Activated naive CD4-positive, alpha-beta T cell treated with anti-CD3 and anti-CD28 coated beads, Interleukin-2, amount 50 U/mL, for 16 hours (primary cell): ENCODE measurements around the gene TNS1.
"Not testable (repeated sequence)": the region's sequence is repeated elsewhere in the genome, so short reads cannot be mapped to it uniquely, and the experiment has no call there.

Experiments used
- DNase-seq: peaks from one replicate; pipeline ENCODE4 v3.0.0-alpha.2; 2020

TNS1 gene

DNA sequence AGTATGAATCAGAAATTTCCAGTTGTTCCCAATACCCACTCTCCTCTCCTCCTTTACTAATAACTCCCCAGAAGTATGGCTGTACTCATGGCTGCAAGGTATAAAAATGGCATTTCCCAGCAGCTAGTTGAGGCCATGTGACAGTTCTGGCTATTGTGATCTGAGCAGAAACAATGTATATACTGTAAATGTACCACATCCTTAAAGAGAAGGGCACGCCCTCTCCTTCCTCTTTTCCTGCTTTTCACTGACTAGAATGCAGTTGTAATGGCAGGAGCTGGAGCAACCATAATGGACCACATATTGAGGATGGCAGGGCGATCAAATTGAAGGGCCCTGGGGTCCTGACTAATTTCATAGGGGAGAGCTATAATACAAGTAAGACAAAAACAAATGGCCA is 211.2 kb downstream of the TNS1 start:
- no peak for DNase-seq

DNA sequence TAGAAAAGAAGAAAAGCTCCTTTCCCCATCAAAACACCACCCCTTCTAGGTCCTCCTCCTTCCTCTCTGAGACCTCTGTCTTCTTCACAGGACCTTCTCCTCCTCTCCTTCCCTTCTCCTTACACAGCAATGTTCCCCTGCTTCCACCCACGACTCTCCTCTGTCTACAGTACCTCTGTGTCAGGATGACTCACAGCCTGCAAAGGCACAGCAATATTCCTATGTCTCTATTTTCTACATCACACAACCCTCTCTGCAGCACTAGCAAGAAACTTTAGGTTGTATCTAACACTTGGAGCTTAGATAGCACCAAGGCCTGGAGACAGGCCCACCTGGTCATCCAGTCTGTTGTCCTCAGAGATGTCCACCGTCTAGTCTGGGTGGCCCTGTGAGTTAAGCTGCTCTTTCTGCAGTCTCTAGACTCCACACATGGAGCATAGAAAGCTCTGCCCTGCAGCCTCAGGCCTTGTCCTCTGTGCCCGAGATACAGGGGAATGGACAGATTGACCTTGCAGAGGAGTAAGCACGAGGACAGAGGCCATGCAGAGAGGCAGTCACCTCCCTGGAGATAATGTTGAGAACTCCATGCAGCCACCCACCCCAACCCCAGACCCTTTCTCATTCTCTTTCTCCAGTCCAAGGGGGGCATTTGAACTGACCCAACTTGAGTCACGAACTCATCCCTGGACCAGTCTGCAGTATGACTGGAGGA is 212.0 kb downstream of the TNS1 start:
- DNase-seq = no peak

DNA sequence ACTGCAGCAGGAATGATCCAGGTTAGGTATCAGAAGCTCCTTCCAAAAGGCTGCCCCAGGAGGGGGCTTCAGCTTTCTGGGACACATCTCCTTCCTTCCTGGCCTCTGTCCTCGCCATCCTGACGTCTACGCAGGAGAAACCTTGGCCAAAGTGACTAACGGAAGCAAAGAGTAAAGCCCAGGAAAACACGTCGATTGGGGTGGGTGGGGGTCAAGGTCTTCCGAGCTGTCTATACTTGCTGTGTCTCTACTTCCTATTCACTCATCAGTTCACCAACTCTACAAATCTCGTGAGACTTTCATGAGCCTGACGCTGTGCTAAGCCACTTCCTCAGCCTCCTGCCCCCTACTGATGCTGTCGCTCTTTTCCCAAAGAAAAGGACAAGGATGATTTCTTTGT is 212.6 kb downstream of the TNS1 start:
- DNase-seq = no peak

DNA sequence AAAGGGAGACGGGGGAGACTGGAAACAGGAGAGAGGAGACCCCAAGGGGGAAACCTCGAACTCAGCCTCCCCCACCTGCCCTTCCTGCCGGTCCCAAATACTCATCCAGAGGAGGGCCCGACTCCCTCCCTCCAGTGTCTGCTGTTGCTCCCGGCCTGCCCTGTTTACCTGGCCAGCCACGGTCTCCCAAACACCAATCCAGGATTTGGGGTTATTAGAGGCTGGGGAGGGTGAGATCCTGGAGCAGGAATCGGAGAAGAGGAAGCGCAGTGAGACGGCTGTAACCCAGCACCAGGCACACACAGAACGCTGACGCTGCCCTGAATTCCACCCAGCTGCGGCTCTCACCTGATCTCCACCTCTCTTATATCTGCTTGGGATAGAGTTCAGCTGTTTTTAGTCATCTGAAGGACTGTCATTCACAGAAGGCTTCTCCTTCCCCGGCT is 213.0 kb downstream of the TNS1 start:
- DNase-seq = no peak

DNA sequence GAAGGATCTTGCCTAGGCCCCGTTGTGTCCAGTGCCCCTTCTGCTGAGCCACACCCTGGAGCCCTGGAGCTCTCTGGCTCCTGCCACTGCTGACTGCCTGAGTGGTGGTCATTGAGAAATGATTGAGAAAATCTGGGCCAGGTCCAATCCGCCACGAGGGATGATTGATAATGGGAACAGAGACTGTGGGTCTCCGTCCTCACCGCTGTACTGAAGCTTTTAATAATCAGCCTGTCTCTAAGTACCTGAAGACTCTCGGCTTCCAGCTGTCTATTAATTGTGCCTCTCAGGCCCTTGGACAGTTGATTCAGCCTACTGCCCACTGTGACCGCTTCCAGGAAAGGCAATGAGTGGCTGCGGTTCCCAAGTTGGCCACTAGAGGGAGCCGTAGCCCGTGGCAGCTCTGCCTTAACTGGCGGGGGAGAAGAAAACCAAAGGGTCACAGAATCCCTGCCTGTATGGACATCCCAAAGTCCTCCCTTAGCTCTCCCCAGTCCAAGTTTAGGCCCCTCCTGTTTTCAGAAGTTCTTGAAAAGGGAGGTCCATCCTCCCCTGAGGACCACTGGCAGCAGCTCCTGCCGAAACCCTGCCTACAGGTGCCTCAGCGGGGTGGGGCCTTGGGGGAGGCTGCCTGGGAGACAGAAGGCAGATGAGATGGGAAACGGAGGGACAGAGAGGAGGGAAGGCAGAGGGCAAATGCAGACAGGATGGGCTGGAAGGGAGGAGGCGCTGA is 213.6 kb downstream of the TNS1 start:
- DNase-seq = peak; percentile 73

DNA sequence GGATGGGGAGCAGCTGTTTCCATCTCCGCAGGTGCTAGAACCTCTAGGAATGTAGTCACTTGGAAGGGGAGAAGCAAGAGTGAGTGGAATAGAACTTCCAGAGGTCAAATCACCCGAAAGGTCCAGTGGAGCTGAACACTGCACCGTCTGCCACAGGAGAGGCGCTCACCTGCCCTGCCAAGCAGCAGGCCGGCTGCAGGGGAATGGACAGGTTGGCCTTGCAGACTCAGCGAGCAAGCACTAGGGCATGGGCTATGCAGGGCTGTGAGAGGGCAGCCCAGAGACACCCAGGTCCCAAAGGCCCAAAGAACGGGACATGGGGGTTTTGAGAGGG is 214.2 kb downstream of the TNS1 start:
- no peak for DNase-seq

DNA sequence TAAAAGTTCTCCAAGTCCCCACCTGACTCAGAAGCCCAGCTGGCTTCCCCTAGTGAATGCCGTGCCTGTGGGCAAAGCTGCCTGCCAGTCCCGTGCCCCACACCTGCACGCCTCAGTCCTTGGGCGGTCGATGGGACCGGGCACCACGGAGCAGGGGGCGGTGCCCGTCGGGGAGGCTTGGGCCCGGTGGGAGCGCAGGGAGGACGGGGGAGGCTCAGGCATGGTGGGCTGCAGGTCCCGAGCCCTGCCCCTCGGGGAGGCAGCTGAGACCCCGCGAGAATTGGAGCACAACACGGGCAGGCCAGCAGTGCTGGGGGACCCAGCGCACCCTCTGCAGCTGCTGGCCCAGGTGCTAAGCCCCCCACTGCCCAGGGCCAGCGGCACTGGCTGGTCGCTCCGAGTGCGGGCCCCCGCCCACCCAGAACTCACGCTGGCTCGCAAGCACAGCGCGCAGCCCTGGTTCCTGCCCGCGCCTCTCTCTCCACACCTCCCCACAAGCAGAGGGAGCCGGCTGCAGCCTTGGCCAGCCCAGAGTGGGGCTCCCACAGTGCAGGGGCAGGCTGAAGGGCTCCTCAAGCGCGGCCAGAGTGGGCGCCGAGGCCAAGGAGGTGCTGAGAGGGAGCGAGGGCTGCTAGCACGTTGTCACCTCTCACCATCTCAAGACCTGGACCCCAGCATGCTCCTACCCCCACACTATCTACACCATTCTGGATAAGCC is 215.5 kb downstream of the TNS1 start:
- DNase-seq = no peak

DNA sequence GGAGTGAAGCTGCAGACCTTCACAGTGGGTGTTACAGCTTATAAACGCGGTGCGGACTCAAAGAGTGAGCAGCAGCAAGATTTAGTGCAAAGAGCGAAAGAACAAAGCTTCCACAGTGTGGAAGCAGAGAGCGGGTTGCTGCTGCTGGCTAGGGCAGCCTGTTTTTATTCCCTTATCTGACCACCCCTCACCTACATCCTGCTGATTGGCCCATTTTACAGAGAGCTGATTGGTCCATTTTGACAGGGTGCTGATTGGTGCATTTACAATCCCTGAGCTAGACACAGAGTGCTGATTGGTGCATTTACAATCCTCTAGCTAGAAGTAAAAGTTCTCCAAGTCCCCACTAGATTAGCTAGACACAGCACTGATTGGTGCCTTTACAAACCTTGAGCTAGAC is 216.2 kb downstream of the TNS1 start:
- DNase-seq = not testable (repeated sequence)

DNA sequence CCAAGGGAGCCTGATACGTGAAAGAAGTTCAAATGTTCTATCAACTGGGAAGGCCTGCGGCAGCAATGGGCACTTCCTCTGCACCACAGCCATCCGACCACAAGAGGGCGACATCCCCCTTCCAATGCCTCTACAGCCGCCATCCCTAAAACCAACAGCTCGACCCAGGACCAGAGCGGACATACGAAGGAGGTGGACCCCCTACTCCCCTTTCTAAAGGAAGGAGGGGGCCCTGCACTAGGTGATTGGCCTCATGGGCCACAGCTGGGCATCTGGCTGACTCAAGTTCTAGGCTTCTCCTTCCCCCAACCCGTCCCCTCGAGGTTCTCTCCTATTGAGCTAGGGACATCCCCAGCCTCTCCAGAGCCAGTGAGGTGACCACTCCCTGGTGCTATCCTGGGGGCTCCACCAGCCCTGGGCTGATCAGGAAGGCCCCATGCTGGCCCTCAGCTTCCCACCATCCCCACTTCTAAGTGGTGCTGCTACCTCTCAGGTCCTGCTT is 217.2 kb downstream of the TNS1 start:
- DNase-seq = peak; percentile 71

DNA sequence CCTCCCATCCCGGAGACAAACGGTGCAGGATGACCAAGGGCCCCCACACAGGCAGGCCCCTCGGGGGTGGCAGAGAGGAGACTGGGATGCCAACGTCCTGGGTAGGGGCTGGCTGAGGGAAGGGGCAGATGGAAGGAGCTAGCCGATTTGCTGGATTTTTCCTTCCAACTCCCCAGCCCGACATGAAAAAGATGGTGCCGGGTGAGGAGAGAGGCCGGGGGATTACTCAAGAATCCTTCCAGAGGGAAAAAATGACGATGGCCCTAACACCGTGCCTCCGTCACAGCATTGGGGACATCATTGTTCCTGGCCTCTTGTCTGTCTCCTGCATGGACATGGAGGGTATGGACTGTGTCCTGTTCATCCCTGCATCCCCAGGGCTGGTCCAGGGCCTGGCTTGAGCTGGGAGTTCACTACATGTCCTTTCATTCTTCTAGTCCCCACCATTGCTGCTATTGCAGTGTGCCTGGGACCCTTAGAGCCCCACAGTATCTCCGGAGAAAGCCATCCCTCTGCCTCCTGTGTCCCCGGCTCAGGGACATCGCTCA is 217.7 kb downstream of the TNS1 start:
- no peak for DNase-seq

DNA sequence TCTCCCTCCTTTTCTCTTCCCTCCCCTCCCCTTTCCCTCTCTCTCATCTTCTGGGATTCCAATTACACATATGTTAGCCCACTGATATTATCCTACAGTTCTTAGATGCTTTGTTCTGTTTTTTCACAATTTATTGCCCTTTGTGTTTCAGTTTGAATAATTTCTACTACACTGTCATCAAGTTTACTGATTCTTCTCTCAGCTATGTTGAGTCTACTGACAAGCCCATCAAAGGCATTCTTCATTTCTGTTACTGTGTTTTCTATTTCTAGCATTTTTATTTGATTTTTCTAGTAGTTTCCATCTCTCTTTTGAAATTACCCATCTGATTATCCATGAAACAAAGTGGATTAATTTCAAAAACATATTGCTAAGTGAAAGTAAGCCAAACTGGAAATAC is 219.6 kb downstream of the TNS1 start:
- no peak for DNase-seq

DNA sequence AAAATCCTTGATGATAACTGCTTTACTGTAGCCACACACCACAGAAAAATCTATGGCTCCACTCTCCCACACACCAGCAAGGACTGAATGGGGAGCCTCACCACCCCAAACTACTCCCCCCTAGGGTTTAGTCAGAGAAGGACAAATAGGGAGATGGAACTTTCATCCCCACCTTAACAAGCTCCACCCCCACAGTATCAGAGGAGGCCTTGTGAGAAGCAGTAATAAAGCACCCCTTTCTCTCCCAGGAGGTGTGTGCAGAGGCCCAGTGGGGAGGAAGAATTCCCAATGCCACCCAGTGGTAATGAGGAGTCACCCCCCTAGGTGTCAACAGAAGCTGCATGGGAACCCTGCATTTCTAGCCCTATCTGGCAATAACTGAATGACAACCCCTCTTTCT is 224.9 kb downstream of the TNS1 start:
- no peak for DNase-seq

DNA sequence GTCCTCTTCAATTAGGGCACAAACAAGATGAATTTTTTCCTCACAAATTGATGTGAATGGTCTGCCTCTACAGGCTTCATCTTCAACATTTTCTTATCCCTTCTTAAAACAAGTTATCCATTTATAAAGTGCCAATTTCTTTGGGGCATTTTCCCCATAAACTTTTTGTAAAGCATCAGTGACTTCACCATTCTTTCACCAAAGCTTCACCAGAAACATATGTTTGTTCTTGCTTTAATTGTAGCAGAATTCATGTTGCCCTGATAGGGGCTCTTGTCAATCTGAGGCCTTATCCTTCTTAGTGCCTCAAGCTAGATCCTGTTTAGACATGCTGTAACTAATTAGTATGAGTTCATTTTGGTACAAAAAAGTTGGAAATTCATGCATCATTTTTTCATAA is 226.2 kb downstream of the TNS1 start:
- DNase-seq = no peak

DNA sequence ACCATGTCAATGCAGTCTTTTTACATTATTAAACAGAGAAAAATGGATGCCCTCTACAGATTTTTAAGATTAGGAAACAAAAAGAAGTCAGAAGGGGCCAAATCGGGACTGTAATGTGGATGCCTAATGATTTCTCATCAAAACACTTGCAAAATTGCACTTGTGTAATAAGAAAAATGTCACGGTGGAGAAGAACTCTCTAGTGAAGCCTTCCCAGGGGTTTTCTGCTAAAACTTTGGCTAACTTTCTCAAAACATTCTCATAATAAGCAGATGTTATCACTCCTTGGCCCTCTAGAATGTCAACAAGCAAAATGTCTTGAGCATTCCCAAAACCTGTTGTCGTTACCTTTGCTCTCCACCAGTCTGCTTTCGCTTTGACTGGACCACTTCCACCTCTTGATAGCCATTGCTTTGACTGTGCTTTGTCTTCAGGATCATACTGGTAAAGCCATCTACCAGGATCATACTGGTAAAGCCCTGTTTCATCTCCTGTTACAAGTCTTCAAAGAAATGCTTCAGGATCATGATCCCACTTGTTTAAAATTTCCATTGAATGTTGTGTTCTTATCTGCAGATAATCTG is 226.8 kb downstream of the TNS1 start:
- no peak for DNase-seq

DNA sequence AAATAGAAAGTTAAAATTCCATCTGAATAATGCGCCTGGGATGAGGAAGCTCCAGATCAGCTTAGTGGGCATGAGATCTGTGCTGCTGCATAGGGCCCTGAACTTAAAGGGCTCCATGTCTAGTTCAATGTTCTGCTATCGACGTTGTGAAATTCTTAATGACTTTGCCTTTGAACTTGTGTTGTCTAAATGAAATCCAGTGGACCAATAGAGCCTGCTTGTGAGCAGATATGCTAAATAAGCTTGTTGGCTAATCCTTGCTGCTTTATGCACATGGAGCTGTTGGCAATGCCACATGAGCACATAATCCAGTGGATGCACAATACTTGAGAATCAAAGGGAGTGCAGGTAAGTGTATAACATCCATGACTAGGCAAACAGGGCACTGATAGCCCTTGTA is 228.6 kb downstream of the TNS1 start:
- no peak for DNase-seq

DNA sequence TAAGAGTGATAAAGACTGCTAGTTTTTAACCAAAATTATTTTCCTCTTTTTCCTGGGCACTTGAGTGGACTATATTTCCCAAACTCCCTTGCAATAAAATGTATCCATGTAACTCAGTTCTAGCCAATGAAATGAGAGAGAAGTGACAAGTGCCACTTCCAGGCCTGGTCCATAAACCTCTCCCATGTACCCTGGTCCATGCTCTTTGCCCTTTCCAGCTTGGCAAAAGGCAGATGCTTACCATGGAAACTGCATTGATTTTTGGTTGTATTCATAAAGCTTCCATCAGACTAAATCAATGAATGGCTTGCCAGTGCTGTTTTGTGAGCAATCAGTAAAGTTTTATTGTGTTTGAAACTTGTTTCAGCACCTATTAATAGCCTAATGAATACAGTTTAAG is 229.3 kb downstream of the TNS1 start:
- no peak for DNase-seq

DNA sequence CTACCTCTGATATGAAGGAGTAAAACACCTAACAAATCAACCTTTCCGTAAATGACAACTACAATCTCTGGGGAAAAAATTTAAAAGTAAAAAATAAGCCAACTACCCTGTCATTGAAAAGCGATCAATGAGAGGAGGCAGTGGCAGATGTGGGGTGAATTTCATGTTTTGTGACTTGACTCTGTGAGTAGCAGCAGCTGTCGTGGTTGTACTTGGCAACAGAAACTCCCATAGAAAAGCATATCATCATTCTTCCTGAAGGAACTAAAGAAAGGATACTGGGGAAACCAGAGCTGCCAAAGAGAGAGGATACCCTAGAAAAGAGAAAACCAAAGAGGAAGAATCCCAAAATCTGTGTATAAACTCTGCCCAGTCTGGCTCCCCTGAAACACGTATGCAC is 236.4 kb downstream of the TNS1 start:
- DNase-seq = no peak

DNA sequence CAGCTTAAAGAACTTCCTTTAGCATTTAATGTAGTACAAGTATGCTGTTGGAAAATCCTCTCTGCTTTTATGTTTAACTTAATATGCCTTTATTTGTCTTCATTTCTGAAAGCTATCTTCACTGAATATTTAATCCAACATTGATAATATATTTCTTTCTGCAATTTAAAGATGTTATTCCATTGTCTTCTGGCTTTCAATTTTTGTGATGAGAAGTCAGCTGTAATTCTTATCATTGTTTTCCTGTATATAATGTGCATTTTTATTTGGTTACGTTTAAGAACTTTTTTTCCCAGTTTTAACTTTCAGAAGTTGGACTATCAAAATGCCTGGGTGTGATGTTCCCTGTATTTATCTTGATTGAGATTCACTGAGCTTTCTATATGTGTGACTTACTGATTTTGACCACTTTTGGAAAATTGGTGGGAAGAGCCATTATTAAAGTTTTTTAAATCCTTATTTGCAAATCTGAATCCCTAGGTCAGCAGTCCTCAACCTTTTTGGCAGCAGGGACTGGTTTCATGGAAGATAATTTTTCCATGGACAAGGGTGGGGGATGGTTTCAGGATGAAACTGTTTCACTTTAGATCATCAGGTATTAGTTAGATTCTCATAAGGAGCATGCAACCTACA is 241.0 kb downstream of the TNS1 start:
- DNase-seq = no peak

DNA sequence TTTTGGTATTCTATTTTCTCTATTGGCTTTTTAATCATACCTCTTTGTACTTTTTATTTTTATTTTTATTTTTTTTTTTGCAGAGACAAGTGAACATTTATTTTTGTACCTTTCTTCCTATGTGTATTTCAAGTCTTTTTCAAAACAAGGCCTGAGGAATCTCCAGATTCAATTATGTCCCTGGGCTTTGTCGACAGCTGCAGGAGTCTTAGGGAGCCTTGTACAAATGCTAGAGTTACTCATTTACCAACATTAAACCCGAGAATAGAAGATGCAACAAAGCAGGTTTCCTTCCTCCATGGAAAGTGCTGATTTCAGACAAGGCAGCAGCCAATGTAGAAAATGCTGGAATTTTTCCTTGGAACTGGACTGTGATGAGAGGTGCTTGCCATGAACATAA is 242.8 kb downstream of the TNS1 start:
- DNase-seq = no peak

DNA sequence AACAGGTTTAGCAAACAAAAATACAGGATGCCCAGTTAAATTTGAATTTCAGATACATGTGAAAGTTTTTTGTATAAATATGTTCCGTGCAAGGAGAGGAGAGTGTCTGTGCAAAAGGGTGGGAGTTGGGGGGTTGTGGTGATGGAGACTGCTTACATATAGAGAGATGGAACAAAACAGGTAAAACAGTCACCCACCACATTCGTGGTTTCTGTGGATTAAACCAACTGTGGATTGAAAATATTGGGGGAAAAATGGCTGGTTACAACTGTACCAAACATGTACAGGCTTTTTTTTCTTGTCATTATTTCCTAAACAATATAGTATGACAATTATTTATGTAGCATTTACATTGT is 245.7 kb downstream of the TNS1 start:
- no peak for DNase-seq

DNA sequence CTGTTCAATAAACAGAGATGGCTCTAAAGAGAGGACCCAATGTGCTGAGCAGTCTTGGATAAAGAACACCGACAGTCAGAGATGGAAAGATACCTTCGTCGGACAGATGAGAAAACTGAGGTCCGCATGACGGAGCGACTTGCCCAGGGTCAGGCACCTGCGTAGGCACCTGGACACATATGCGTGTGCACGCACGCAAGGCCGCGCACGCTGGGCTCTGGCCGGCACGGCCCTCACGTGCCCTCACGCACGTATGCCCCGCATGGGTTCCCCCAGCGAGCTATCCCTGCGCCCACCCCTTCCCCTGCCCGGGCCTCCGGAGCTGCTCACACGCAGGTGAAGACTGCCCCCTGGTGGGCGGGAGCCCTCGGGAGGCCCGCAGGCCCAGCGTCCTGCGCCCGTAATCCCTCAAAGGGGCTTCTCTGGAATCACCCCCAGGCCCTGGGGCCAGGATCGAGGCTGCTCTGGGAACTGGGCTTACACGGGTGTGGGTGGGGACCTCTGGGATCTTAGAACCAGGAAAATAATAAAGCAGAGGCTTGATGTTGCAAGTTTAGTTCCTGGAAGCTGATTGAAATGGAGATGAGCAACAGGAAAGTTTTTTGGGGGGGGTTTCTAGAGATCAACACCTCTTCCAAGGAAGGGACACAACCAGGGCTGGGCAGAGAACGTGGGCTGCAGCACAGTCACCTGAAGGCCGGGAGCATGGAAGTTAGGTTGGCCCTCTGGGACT is 246.3 kb downstream of the TNS1 start:
- DNase-seq = peak; percentile 78
